Mesodermal cell (in vitro differentiated cells): ENCODE results near the gene ARSG.
A peak's percentile ranks its signal among the peaks of the same experiment; 100 is the strongest.

Experiments used
- H3K27ac ChIP-seq: 2 replicates; pipeline ENCODE4 v1.7.0; 2013; ENCODE audit warnings: mild to moderate bottlenecking, low read depth, low read length, moderate library complexity; ENCODE audit not compliant: severe bottlenecking
- H3K36me3 ChIP-seq: 2 replicates; pipeline ENCODE4 v1.7.1; 2013; ENCODE audit warnings: mild to moderate bottlenecking, low read length, moderate library complexity; ENCODE audit not compliant: control insufficient read depth, insufficient read depth
- H3K4me1 ChIP-seq: one replicate; pipeline ENCODE4 v1.7.1; 2013; ENCODE audit warnings: mild to moderate bottlenecking, low read length; ENCODE audit not compliant: insufficient read depth, control insufficient read depth, poor library complexity, severe bottlenecking
- H3K4me3 ChIP-seq: 2 replicates; pipeline ENCODE4 v1.7.0; 2013; ENCODE audit warnings: low read length, control low read depth, mild to moderate bottlenecking; ENCODE audit not compliant: insufficient read depth, poor library complexity, severe bottlenecking; ENCODE audit errors: extremely low read depth
- H3K9me3 ChIP-seq: 2 replicates; pipeline ENCODE4 v1.7.1; 2013; ENCODE audit warnings: mild to moderate bottlenecking, low read length, moderate library complexity; ENCODE audit not compliant: control insufficient read depth
- WGBS, 2 experiments: methylation state at CpG; one replicate each; pipeline ENCODE4 v1.1.5; 2013; ENCODE audit warnings: missing lambda C conversion rate in 2 of 2; ENCODE audit not compliant: insufficient coverage in 2 of 2; 5-methylcytosine and 5-hydroxymethylcytosine counted together

Gene ARSG

DNA sequence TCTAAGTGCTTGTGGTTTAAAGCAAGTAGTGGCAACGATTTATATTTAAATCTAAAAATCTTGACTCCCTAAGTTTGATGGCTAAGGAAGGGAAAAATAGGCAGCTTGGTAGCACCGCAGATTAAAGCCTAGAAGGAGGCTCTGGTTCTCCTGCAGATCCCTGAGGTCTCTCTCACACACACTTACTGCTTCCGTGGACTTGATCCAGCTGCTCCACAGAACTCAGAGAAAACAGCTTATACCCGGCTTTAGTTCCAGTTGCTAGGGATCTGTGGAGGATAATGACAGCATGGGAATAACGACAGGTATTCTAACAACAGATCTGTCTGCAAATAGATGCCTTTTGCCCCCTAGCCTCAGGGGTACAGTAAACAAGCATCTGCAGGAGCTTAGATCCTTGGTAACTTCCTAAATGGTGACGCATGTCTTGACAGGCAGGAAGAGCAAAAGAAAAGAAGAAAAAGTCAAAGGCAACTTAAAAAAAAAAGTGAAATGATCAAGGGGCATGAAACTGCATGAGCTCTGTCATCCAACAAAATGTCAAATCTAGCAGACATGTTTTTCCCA, 161.5 kb downstream of the ARSG start:
- no peak overlapping the region for H3K27ac ChIP-seq
- WGBS, 2 experiments: 75 to 91% methylated on average over 4 to 6 of the region's 6 CpGs
- H3K36me3 ChIP-seq: peaks cover 59% of the 10 kb centered on the region
- H3K4me1 ChIP-seq: peaks cover 6% of the 10 kb centered on the region
- no peaks in the 10 kb centered on the region for H3K9me3 ChIP-seq
- no peak overlapping the region for H3K4me3 ChIP-seq

DNA sequence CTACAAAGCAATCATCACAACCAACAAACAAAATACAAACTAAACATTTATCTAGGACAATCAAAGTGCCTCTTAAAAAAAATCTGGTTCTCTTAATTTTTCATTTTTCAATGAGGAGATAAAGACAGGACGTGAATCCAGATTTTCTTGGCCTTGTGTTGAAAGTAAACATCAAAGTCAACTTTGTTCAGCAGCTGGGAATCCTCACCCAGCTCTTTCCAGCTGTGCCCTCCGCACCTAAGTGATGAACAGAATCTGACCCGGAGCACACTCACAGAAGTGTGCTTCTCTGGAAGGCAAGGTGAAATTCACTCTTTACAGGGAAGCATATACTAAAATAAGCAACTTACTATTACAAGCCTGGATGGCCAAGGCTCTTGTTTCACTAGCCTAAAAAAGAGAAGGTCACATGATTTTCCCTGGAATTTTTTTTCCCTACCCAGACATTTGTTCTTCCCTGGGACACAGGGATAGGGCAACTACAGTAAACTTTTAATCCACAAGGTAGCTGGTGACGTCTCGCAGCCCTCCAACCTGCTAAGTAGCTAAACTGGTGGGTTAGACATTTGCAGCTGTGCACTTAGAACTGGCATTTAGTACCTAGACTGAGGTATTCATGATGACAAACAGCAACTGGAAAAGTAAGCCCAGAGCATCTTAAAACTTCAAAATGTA, 162.8 kb downstream of the ARSG start:
- WGBS, 2 experiments: 90 to 91% methylated on average over 3 to 5 of the region's 5 CpGs
- H3K27ac ChIP-seq: no peak overlapping the region

DNA sequence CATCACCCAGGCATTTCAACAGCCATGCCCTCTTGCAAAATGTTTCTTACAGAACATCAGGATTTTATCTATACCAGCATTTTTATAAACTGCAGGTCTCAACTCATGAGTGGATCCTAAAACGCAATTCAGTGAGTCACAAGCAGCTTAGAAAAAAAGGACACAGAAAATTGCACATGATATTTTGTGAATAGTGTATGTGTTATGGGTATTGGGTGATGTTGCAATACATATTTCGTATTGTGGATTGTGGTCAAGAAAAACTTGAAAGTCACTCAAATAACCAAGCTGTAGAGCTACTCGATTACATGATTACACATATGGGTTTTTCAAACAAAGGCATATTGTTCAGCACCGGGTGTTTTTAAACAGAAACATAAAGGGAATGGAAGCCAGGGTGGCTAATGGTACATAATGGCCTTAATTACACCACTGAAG, 164.6 kb downstream of the ARSG start:
- WGBS, 2 experiments: 67 to 87% methylated on average over 2 of the region's 4 CpGs
- Histone ChIP-seq H3K9me3 (no peaks in the 10 kb centered on the region), H3K27ac (peak overlapping the region; percentile 92), H3K4me1 (peaks cover 6% of the 10 kb centered on the region), H3K4me3 (peak overlapping the region; percentile 74), H3K36me3 (peaks cover 28% of the 10 kb centered on the region)

More for the DNA sequence above, 162.8 kb downstream of the ARSG start:
- Histone ChIP-seq H3K4me3 (no peak overlapping the region), H3K4me1 (peaks cover 6% of the 10 kb centered on the region), H3K36me3 (peaks cover 45% of the 10 kb centered on the region), H3K9me3 (no peaks in the 10 kb centered on the region)

DNA sequence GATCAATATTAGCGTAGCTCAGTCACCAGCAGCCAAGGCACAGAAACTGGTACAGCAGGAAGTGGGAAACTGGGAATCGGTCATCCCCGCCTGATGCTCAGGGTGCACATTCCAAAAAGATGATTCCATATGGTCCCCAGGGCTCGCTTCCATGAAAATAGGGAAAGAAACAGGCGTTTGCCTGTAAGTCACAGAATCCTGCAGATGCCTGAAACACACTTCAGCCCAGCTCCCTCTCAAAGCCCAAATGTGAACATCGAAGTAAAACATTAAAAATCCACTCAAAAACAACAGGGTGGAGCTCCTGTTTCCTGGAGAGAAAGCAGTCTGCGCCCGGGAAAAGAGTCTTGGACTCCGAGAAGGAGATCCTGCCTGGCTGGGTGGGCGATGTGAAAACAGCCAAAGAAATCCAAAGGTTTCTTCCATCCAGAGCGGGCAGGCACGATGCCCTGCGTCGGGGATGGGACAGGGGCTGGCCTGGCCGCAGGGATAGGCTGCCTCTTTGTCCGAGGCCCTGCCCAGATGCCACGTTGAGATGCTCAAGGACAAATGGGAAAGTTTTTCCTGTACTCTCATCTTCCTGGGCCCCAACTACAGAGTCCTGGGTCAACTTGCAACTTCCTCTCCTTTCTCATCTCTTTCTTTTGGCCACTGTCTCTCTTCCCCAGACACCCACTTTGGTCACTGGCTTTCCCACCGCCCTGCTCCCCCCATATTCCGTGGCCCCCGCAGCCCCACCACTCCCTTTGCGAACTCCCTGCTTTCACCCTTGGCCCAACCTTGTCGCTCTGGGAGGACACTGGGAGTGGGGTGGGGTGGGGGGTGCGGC, 165.3 kb downstream of the ARSG start:
- Histone ChIP-seq H3K36me3 (peaks cover 21% of the 10 kb centered on the region), H3K4me3 (peak overlapping the region; percentile 74), H3K4me1 (peaks cover 6% of the 10 kb centered on the region), H3K27ac (peak overlapping the region; percentile 92), H3K9me3 (no peaks in the 10 kb centered on the region)
- 18 to 23% methylated on average over 11 to 15 of the region's 23 CpGs for WGBS, 2 experiments

DNA sequence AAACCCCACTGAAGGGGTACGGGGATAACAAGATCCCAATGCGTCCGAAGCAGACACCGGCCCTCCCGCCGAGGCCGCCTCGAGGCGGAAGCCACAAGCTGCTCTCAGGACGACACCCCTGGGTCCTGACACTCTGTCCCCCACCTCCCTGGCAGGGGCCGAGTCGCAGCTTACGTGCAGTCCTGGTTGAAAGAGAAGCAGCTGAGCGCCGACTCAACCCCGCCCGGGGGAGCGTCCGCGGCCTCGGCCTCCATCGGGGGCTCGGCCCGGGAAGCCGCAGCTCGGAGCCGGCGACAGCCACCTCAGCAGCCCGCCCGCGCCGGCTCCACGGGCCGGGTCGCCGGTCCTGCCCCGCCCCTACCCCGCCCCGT, 165.9 kb downstream of the ARSG start, which contains the start of gene WIPI1:
TSS of gene WIPI1 (minus strand) at position 329 of the 371 bp plus-strand sequence. CDS start at position 254, 75 bp downstream.
- WGBS, 2 experiments: 0% methylated on average over 14 to 23 of the region's 39 CpGs
- peaks cover 8% of the 10 kb centered on the region for H3K4me1 ChIP-seq
- no peaks in the 10 kb centered on the region for H3K9me3 ChIP-seq
- H3K4me3 ChIP-seq: peak within 1 kb of the TSS; percentile 74
- H3K36me3 ChIP-seq: peaks cover 15% of the 10 kb centered on the region
- peak within 1 kb of the TSS; percentile 92 for H3K27ac ChIP-seq

DNA sequence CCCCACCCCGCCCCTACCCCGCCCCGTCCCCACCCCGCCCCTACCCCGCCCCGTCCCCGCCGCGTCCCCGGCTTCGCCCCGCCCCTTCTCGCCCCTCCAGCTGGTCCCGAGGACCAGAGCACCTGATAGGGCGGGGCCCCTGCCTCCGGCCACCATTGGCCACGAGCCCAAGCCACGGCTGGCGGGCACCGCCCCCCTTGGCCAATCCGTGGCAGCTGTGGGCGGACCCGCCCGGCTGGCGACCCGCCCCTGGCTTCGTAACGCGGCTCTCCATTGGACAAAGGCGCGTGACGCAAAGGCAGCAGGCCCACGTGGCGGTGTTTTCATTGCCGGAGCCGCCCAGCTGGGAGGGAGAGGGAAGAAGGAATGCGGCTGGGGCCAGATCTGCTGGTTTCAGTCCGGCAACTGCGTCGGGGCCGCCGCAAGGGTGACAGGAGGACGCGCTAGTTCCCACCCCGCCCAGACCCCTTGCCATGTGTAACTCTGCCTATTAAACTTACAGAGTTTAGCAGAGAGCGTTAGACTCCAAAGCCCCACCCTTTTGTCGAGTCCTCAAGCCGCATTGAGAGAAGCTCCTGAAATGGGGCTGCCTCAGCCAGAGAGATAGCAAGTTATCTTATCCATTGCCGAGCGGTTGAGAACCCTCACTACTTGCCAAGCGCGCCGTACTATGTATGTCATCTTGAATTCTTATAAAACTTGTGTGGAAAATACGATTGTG, 166.4 kb downstream of the ARSG start:
- 0 to 1% methylated on average over 22 to 31 of the region's 54 CpGs for WGBS, 2 experiments

DNA sequence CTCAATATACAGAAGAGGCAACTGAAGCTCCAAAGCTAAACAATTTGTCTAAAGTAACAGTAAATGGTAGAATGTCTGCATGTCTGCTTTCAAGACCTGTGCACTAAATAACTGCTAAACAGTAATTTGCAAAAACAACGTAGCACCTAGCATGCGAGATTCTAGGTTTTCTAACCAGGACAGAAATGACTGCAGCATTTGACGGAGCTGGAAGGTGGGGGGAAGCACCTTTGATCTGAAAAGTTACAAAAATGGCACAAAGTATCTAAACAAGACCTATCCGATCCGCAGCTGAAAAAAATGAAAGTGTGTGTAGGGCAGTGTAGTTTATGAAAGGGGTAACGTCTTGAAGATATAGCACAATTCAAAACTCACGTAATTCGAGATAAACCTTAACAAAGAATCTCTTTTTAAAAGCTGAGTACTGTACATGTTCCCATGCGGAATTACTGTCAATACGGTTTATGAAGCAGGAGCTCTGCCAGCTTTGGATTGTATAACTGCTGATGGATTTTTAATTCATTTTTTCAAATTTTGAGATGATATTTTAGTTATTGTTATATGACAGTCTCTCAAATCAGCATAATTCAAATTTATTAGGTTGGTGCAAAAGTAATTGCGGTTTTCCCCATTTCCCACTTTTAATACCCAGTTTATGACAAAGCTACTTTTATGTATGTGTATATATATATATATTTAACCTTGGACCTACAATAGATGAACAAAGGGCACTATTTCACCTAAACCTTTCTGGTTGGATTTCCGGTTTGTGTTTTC, 167.2 kb downstream of the ARSG start:
- peak overlapping the region; percentile 73 for H3K27ac ChIP-seq
- 60 to 64% methylated on average over 3 to 6 of the region's 12 CpGs for WGBS, 2 experiments
- peak overlapping the region; percentile 37 for H3K4me3 ChIP-seq
- peaks cover 5% of the 10 kb centered on the region for H3K36me3 ChIP-seq
- no peaks in the 10 kb centered on the region for H3K9me3 ChIP-seq
- peaks cover 14% of the 10 kb centered on the region for H3K4me1 ChIP-seq

More for the DNA sequence above, 166.4 kb downstream of the ARSG start:
- Histone ChIP-seq H3K9me3 (no peaks in the 10 kb centered on the region), H3K27ac (peak overlapping the region; percentile 73), H3K4me3 (peak overlapping the region; percentile 74), H3K4me1 (peaks cover 11% of the 10 kb centered on the region), H3K36me3 (peaks cover 10% of the 10 kb centered on the region)

DNA sequence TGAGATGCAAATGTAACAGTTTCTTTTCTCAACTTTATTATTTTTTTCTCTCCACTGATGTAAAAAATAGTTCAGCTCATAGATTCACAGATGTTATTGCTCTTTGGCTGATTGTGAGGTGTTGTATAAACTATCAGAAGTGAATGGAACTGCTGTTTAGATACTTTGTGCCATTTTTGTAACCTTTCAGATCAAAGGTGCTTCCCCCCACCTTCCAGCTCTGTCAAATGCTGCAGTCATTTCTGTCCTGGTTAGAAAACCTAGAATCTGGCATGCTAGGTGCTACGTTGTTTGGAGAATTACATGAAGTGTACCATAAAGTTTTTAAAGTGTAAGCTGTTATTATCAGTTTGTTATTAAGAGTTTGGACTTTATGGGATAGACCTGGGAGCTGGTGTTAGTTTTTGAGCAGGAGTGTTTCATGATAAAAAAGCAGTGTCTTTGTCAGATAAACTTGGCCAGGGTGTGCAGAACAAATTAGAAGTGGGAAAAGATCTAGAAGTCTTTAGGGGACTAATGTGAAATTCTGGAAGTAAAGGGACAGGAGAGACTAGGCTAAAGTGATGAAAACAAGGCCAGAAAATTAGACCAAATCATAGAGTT, 167.8 kb downstream of the ARSG start:
- H3K9me3 ChIP-seq: no peaks in the 10 kb centered on the region
- no peak overlapping the region for H3K4me3 ChIP-seq
- H3K4me1 ChIP-seq: peaks cover 14% of the 10 kb centered on the region
- peaks cover 5% of the 10 kb centered on the region for H3K36me3 ChIP-seq
- H3K27ac ChIP-seq: no peak overlapping the region
- 73 to 87% methylated on average over 1 of the region's 1 CpG for WGBS, 2 experiments

DNA sequence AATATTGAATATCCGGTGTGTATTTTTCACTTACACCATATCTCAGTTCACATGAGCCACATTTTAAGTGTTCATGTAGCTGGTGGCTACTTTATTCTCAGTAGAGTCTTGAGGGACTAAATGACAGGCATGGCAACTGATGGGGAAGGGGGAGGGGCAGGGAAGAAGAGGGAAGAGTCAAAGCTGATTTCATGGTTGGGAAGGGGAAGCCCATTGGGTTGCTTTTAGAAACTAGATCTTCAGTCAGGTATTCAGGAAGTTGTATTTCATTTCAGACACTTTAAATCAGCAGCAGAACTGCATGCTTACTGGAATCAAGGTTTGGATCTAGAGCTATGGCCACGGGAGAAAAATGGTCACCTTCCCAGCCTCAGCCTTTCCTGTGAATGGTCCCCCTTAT, 168.9 kb downstream of the ARSG start:
- Histone ChIP-seq H3K4me3 (no peak overlapping the region), H3K36me3 (peaks cover 2% of the 10 kb centered on the region), H3K9me3 (no peaks in the 10 kb centered on the region), H3K4me1 (peaks cover 14% of the 10 kb centered on the region), H3K27ac (no peak overlapping the region)
- WGBS, 2 experiments: 80 to 86% methylated on average over 1 of the region's 2 CpGs
